ENCODE data around the gene JMJD6.

The JMJD6 gene

GRCh38 chr17:76672270-76672851, 54.0 kb downstream of the JMJD6 start:
- H3K27ac ChIP-seq (replicated peaks) = peak overlapping the region; percentile 68
- H3K4me3 ChIP-seq (replicated peaks; ENCODE audit: insufficient read depth, low read length) = peak overlapping the region; percentile 67
- no peak for TF ChIP-seq REST (IDR thresholded peaks at IDR 0.05; ENCODE audit: insufficient replicate concordance, low read depth)
- no peak for TF ChIP-seq CTCF (IDR thresholded peaks at IDR 0.05; ENCODE audit: insufficient read depth, low read length)
- no peak for TF ChIP-seq GABPA (IDR thresholded peaks at IDR 0.05; ENCODE audit: low read depth)
- no peak for TF ChIP-seq SPI1 (IDR thresholded peaks at IDR 0.05; ENCODE audit: borderline replicate concordance, low read depth)
- TF ChIP-seq POLR2AphosphoS5 (IDR thresholded peaks at IDR 0.05; ENCODE audit: low read depth) = no peak
- no peaks in the 10 kb centered on the region for H3K27me3 ChIP-seq (ENCODE audit: insufficient read depth, poor library complexity, severe bottlenecking)
- no peak for DNase-seq (ENCODE audit: low read depth in 1 of 2, low spot score in 1 of 2)

GRCh38 chr17:76671912-76672262, 54.5 kb downstream of the JMJD6 start:
- H3K27ac ChIP-seq (replicated peaks) = peak overlapping the region; percentile 68
- H3K27me3 ChIP-seq (ENCODE audit: insufficient read depth, poor library complexity, severe bottlenecking) = no peaks in the 10 kb centered on the region
- no peak for DNase-seq (ENCODE audit: low read depth in 1 of 2, low spot score in 1 of 2)
- TF ChIP-seq REST (IDR thresholded peaks at IDR 0.05; ENCODE audit: insufficient replicate concordance, low read depth) (no peak), GABPA (IDR thresholded peaks at IDR 0.05; ENCODE audit: low read depth) (no peak), POLR2AphosphoS5 (IDR thresholded peaks at IDR 0.05; ENCODE audit: low read depth) (no peak; the same call in 1 of the 2 replicates), SPI1 (IDR thresholded peaks at IDR 0.05; ENCODE audit: borderline replicate concordance, low read depth) (no peak), CTCF (IDR thresholded peaks at IDR 0.05; ENCODE audit: insufficient read depth, low read length) (no peak)
- peak overlapping the region; percentile 67 for H3K4me3 ChIP-seq (replicated peaks; ENCODE audit: insufficient read depth, low read length)

- TF ChIP-seq POLR2AphosphoS5 (IDR thresholded peaks at IDR 0.05; ENCODE audit: low read depth) (peak; percentile 76), REST (IDR thresholded peaks at IDR 0.05; ENCODE audit: insufficient replicate concordance, low read depth) (no peak), CTCF (IDR thresholded peaks at IDR 0.05; ENCODE audit: insufficient read depth, low read length) (no peak), SPI1 (IDR thresholded peaks at IDR 0.05; ENCODE audit: borderline replicate concordance, low read depth) (no peak), GABPA (IDR thresholded peaks at IDR 0.05; ENCODE audit: low read depth) (peak; percentile 95)
- Histone ChIP-seq H3K27me3 (ENCODE audit: insufficient read depth, poor library complexity, severe bottlenecking) (no peaks in the 10 kb centered on the region), H3K4me3 (replicated peaks; ENCODE audit: insufficient read depth, low read length) (peak overlapping the region; percentile 67), H3K27ac (replicated peaks) (peak overlapping the region; percentile 73)
- DNase-seq (ENCODE audit: low read depth in 1 of 2, low spot score in 1 of 2) = peak; percentile 99 to 100
These were observed 55.1 kb downstream of the JMJD6 start for GRCh38 chr17:76671123-76671911.

All from HL-60 (cell line).